HG02852 (cell line): ENCODE measurements around the gene ZC3HAV1.
"Not testable (repeated sequence)": the region's sequence is repeated elsewhere in the genome, so short reads cannot be mapped to it uniquely, and the experiment has no call there.

Source experiments
- ATAC-seq: cut with Tn5 transposase; IDR thresholded peaks from one replicate; pipeline ENCODE4 v1.9.1; 2021; ENCODE audit warnings: mild to moderate bottlenecking, moderate library complexity; ENCODE audit not compliant: unreplicated experiment

Gene ZC3HAV1

DNA sequence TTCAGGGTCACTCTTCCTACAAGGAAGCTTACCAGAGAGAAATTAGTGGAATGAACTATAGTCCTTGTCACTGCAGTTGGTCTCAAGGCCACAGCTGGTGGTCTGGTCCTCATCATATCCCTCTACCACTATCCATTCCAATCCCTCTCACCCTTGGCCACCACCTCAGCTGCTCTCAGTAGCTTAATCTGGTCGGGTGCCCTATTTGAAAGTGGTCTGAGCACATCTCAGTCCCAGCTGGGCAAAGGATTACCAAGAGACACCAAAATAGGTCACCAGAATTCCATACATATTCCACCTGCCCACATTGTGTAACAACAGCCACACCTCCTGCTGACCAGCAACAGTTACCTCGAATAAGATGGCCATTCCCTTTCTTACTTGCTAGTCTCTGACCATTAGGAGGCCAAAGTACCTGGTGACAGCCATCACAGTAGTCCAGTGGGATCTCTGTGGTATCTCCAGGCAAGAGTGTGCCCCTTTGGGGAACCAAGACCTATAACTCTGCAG is 3.3 kb upstream of the ZC3HAV1 start:
- ATAC-seq, result no peak

DNA sequence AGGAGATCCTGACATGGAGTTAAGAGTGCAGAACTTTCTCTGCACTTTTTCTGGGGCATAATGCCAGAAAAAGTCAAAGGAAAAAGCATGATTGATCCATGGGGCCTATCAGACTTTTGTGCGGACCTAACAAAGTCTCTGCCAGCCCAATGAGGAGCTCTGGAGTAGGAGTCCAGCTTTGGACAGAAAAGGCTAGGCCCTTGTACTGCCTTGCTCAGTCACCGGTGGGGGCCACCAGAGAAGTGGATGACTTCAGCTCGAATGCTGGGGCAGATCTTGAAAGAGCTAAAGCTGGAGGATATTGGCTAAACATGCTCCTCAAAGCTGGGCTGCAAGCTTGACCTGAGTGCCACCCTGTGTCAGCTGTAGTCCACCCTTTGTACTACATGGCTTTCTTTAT is 2.8 kb upstream of the ZC3HAV1 start:
- ATAC-seq, result no peak

DNA sequence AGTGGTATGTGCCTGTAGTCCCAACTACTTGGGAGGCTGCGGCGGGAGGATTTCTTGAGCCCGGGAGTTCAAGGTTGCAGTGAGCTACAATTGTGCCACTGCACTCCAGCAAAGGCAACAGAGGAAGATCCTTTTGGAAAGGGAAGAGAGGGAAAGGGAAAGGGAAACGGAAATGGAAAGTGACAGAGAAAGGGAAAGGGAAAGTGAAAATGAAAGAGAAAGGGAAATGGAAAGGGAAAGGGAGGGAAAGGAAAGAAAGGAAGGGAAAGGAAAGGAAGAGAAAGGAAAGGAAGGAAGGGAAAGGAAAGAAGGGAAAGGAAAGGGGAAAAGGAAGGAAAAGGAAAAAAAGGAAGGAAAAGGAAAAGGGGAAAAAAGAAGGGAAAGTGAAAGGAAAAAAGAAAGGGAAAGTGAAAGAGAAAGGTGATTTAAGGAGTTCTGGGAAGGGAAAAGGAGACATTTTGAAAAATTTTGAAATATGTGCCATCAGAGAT is 2.3 kb upstream of the ZC3HAV1 start:
- ATAC-seq, result no peak

DNA sequence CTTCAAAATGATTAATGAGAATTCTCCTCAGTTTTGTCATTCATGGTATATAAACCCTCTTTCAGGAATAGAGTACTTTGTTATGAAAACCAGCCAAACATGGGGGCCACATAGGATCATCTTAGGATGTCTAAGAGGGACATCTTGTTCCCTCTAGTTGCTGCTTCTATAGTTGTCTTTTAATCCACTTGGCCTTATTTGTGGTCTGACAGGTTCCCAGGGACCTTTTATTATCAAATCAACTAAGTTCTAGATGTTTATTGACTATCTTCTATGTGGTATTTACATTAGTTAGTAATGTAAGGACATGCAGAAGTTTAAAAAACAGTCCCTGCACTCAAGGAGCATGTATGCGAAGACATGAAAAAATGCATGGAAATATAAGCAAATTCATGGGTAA is 1.6 kb upstream of the ZC3HAV1 start:
- no peak for ATAC-seq

DNA sequence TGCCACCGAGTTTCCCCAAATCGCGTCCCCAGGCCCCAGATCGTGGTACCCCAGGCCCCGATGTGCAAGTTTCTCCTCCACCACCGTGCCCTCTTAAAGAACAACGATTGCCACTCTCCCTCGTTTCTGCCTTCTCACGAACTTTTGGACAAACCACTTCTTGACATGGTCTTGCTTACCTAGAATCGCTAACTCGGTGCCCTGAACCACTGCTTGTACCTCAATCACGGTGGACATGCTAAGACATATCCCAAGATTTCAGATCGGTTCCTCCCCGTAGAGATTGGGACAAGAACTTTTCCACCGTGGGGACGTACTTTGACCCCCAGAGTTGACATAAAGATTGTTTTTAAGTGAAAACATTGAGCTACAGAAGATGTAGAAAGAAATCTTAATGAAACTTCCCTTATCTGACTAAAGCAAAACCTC is 477 bp upstream of the ZC3HAV1 start:
- peak; percentile 7 for ATAC-seq

DNA sequence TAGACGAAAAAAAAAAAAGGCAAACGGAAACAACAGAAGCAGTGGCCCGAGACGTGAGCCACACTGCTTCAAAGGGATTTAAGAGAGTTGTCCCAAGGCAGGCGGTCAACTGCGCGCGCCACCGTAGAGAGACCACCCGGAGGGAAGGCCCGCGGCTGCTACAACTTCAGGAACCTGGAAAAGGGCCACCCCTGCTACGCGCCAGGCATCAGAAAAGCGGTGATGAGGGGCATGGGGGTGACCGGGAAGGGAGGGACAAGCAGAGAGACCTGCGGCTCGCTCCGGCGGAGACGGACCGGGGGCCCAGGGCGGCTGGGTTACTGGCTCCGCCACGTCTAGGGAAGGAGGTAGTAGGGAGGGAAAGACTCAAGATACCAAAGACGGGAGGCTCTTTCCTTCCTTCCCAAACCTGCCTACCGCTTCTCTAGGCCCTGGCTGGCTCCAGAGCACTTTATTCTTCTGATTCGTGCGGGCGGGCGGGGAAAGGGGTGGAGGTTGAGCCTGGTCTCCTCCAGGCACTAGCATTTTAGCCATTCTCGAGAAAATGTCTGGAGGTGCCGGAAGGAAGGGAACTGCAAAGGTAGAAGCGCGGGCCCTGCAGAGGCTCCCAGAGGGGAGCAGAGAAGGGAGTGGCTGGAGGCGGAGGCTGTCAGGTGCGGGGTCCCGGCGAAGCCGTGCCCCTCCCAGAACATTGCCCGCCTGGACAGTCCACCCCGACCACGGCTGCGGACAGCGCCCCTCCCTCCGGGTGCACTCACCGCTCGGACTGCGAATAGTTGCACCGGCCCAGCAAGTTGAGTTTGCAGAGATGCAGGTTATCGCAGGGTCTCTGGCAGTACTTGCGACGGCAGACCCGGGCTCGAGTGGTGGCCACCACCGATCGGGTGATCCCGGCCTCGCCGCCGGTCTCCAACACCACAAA is 993 bp downstream of the ZC3HAV1 start:
- peak; percentile 3 for ATAC-seq

DNA sequence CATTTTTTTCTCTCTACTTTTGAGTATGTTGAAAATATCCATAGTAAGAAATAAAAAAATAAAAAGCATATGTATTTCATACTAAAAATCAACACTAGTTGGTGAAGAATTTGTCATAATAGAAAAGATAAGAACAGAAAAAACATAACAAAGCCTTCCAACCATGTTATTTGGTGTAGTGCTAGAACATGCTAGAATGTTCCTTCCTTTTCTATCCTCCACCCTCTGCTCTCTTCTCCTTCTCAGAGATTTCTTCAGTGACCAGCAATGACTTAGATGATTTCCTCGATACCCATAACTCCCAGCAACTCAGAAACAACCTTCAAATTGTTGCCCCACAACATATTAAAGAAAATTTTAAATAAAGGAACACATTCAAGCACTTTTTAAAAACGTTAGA is 2.6 kb downstream of the ZC3HAV1 start:
- no peak for ATAC-seq

DNA sequence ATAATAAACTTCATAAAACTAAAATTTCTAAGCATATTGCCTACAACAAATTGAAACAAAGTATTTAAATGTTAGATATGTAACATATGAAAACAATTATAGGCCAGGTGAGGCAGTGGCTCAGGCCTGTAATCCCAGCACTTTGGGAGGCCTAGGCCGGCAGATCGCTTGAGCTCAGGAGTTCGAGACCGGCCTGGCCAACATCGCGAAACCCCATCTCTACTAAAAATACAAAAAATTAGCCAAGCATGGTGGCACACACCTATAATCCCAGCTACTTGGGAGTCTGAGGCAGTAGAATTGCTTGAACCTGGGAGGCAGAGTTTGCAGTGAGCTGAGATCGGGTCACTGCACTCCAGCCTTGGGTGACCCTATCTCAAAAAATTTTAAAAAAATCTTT is 3.3 kb downstream of the ZC3HAV1 start:
- not testable (repeated sequence) for ATAC-seq

DNA sequence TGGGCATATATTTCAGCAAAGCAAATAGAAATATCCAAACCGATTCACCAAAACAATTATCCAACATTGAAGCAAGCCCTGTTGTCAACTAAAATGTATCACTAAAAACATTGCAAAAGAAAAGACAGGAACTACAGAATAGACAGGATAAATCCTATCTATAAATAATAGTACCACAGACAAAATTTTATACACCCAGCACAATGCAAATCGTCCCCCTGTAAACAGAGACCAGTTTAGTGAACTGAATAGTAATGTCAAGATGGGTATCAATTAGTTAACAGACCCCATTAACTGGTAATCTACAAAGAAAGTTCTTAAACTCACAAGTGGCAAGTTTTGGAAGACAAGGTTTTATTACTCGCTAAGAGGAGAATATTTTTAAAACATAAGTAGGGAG is 4.0 kb downstream of the ZC3HAV1 start:
- no peak for ATAC-seq

DNA sequence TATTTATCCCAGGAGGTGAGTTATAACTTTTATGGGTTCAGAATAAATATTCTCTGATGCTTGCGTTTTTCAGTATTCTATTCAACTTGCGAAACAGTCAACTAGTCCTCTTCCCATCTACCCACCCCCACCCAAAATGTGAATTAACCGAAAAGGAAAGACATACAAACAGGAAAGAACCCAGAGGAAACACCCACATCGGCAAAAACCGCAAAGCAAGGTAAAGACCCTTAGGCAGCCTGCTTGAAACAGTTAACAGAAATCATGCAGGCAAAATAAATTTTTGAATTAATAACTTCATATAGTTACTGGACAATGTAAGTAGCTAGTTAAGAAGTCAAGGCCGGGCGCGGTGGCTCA is 5.4 kb downstream of the ZC3HAV1 start:
- no peak for ATAC-seq

DNA sequence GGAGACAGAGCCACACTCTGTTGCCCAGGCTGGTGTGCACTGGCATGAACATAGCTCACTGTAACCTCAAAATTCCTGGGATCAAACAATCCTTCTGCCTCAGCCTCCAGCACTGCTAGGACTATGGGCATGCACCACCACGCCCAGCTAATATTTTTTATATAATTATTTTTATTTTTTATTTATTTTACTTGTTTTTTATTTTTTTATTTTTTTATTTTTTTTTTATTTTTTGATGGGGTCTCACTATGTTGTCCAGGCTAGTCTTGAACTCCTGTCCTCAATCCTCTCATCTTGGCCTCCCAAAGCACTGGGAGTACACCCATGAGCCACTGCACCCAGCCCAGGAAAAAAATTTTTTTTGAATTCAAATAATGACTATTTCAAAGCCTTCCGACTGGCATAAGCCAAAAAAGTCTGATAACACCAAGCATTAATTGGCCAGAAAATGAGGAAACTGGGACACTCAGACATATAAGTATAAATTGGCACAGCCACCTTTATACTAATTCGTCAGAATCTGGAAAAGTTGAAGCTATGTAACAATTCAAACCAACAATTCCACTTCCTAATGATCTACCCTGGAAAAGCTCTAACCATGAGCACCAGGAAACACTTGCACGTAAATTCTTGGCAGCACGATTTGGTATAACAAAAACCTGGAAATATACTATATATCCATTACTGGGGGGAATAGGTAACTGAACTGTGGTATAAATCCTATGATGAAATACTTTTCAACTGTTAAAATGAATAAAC is 6.3 kb downstream of the ZC3HAV1 start:
- no peak for ATAC-seq

DNA sequence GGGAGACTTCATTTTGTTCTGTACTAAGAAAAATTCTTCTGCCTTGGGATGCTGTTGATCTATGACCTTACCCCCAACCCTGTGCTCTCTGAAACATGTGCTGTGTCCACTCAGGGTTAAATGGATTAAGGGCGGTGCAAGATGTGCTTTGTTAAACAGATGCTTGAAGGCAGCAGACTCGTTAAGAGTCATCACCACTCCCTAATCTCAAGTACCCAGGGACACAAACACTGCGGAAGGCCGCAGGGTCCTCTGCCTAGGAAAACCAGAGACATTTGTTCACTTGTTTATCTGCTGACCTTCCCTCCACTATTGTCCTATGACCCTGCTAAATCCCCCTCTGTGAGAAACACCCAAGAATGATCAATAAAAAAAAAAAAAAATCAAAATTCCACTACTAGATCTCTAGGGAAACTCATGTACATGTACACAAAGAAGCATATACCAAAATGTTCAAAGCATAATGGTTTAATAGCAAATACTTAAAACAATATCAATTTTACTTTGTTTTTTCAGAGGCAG is 7.8 kb downstream of the ZC3HAV1 start:
- ATAC-seq, result not testable (repeated sequence)

DNA sequence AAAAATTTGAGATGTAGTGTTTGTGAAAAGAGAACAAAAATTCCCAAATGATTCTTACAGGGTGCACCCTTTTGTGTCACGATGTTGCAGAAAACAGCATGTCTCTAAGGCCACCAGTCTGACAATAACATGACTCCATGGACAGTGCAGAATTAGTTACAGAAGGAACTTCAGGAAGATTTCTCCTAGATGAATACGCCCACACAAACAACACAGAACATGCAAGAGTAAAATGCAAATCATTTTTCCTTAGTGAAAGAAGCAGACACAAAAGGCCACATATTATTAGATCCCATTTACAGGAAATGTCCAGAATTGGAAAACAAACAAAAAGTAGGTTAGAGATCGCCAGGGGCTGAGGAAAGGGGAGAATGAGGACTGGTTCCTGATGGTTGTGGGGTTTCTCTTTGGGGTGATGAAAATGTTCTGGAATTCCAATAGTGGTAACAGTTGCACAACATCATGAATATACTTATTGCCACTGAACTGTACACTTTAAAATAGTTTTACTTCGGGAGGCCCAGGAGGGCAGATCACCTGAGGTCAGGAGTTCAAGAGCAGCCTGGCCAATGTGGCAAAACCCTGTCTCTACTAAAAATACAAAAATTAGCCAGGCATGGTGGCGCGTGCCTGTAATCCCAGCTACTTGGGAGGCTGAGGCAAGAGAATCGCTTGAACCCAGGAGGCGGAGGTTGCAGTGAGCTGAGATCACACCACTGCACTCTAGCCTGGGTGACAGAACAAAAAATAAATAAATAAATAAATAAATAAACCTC is 10.2 kb downstream of the ZC3HAV1 start:
- no peak for ATAC-seq

DNA sequence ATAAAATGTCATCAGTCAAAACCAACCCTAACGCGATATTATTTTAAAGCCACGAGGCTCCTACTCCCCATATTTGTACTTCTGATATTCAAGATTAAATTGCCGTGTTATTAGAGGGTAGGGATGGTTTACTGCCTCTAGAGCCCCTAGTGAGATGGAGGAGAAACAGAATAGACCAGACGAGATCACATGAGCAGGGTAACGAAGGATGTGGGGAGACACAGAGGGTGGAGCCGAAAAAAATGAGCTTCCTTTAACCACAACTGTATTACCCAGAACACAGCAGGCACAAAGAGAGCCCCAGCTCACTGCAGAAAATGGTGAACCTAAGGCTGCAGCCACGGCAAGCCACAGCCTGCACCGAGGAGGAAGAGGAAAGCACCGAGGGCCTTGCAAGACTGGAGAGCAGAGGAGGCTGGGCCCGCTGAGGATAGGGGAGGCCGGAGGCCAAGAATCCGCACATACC is 14.3 kb downstream of the ZC3HAV1 start:
- peak; percentile 99 for ATAC-seq

DNA sequence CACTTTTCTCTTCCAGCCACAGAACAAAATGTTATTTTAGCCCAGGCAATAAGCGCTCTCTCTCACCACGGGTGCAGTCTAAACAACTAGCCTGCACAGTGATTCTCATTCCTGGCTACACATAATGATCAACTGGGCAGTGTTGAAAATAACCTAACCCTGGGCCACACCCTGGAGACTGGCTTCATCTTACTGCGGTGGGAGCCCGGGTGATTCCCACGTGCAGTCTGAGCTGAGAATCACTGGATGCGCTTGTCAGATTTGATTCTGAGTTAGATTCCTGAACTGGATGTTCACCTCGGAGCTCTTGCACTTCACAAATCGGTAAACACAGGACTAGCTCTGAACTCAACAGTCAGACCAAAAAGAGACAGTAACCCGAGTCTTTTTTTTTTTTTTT is 14.9 kb downstream of the ZC3HAV1 start:
- ATAC-seq, result peak; percentile 15

DNA sequence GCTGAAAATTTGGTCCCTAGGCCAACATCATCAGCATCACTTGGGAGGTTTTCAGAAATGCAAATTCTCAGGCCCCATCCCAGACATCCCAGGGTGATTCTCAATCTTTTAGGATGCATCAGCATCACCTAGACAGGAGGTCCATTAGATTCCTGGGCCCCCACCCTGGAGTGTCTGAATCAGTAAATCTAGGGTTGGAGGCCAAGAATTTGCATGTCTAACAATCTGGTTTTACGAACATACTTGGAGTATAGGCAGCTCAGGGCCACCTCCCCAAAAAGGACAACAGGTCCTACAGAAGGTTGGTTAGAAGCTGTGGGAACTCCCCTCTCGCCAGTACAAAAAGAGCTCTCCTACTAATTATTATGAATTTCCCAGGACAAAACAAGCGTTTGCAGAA is 15.5 kb downstream of the ZC3HAV1 start:
- ATAC-seq, result no peak

DNA sequence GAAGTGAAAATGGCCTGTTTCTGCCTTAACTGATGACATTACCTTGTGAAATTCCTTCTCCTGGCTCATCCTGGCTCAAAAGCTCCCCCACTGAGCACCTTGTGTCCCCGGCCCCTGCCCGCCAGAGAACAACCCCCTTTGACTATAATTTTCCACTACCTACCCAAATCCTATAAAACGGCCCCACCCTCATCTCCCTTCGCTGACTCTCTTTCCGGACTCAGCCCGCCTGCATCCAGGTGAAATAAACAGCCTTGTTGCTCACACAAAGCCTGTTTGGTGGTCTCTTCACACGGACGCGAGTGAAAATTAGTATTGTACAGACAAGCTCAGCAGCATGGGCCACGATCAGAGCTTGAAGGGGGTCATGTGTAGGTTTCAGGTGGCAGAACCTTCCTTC is 16.0 kb downstream of the ZC3HAV1 start:
- not testable (repeated sequence) for ATAC-seq

DNA sequence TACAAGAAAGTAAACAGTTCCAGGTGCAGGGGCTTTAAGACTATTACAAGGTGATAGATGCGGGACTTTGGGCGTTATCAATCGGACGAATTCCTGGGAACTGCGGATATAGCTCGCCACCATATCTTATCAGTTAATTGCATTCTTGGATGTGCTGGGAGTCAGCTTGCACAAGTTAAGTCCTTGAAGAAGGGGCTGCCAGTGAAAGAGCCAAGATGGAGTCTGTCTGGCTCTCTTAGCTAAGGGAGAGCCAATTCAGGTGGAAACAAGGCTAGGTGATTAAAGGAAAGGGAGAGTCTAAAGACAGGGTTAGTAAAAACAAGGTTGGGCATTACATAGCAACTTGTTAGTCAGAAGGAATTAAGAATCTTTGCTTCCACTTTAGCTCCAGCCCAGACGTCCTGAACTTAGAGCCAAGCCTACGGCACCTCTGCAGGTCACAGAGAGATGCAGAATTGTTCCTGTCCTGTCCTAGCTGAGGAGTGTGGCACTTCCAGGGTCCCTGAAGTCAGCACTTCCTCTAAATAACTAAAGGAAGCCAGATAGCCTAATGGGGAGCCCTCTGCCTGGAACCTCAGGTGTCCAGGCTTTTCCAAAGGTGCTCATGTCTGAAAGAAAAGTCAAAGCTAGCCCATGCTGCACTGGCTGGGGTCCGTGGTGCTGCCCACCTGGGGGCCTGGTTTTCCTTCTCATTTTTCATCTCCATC is 17.3 kb downstream of the ZC3HAV1 start:
- no peak for ATAC-seq

DNA sequence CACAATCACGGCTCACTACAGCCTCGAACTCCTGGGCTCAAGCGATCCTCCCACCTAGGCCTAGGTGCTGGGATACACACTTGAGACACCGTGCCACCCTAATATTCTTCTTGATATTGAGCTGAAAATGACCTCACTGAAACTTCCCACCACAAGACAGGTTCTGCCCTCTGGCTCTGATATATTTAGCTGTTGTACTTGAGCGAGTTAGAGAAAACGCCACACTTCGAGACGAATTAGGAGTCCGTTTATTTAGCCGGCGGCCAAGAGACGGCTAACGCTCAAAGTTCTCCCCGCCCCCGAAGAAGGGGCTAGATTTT is 17.9 kb downstream of the ZC3HAV1 start:
- no peak for ATAC-seq

DNA sequence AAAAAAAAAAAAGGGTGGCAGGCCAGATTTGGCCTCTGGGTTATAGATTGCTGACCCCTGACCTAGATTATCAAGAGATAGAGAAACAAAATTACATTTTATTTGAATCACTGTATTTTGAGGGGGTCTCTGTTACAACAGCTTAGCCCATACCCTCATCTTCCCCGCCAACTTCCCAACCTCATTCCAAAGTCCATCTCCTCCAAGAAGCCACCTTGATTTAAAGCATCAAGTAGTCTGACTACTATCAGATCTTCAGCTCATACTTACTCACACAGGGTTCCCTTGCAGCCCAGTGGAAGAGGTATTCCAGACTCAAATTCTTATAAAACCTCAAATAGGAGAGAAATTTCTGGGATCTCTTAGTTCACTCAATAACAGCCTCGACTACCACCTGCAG is 20.4 kb downstream of the ZC3HAV1 start:
- ATAC-seq, result no peak
